Erythroblast (primary cell): ENCODE results near the gene ORM1.

Experiments
- GATA1 ChIP-seq: IDR thresholded peaks from 2 replicates; pipeline ENCODE4 v1.6.1; 2011; ENCODE audit warnings: low read depth, mild to moderate bottlenecking, control low read depth, low read length, moderate library complexity
- POLR2A ChIP-seq: IDR thresholded peaks from 2 replicates; pipeline ENCODE4 v1.6.1; 2011; ENCODE audit warnings: mild to moderate bottlenecking, low read length

DNA sequence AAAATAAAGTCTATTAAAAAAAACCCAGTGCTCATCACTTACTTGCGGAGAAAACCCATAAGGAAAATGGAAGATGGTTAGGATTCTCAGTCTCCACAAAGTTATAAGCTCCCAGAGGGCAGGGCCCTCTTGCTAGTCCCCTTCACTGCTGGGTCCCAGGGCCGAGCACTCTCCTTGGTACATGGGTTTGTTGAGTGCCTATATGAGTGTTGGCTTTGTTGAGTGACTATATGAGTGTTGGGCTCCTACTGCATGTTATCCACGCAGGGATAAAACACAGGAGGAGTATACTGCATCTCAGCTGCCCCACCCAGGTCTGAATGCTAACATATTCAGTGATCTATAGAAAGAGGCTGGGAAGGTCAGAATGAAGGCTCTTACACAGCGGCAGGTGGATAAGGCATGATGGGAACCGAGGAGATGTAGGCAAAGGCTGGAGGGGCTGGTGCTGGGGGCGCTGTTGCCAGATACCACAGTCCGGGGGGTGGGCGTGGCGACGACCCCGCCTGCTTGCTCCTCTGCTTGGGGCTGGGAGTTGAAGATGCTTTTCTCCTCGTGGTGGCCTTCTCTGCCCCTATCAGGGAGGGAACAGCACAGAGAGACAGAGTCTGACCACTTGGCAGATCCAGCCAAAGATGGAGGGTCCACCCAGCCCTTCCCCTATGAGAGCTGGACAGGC, 18.4 kb downstream of the ORM1 start:
- TF ChIP-seq POLR2A (no peak), GATA1 (no peak)
